Measurements from ENCODE around the gene DDX10.

DNA sequence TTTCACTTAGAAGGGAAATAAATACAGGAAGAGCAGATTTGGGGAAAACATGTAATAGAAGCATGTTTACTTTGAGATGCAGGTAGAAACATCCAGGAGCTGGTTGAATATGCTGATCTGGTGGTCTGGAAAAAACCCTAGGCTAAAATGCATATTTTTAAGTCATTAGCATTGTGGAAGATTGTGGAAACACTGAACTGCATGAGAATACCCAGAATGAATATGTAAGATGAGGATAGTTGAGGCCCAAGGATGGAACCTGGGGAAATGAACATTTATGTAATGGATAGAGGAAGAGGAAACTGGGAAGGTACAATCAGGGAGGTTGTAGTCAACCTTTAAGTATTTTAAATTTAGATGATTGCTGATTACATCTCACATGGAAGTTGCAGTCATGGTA is 269.4 kb downstream of the DDX10 start:
- TF ChIP-seq, protein P1, sequence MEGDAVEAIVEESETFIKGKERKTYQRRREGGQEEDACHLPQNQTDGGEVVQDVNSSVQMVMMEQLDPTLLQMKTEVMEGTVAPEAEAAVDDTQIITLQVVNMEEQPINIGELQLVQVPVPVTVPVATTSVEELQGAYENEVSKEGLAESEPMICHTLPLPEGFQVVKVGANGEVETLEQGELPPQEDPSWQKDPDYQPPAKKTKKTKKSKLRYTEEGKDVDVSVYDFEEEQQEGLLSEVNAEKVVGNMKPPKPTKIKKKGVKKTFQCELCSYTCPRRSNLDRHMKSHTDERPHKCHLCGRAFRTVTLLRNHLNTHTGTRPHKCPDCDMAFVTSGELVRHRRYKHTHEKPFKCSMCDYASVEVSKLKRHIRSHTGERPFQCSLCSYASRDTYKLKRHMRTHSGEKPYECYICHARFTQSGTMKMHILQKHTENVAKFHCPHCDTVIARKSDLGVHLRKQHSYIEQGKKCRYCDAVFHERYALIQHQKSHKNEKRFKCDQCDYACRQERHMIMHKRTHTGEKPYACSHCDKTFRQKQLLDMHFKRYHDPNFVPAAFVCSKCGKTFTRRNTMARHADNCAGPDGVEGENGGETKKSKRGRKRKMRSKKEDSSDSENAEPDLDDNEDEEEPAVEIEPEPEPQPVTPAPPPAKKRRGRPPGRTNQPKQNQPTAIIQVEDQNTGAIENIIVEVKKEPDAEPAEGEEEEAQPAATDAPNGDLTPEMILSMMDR (IDR thresholded peaks at IDR 0.05; ENCODE audit: borderline replicate concordance, extremely low read depth, low read length, poor library complexity, severe bottlenecking), result no peak
- TF ChIP-seq EZH2 (IDR thresholded peaks at IDR 0.05; ENCODE audit: borderline replicate concordance, low read depth, low read length, severe bottlenecking), result no peak
